Hematopoietic multipotent progenitor cell (in vitro differentiated cells): ENCODE results near the gene TMEM121B. TPM values are rescaled to one million over a fixed set of nuclear protein-coding genes. Genes with fewer than 3 reads are reported as not detected.
"Not testable (repeated sequence)": the region's sequence is repeated elsewhere in the genome, so short reads cannot be mapped to it uniquely, and the experiment has no call there.

Source experiments
- DNase-seq, 3 donors: peaks; one replicate each; pipeline ENCODE4 v3.0.0-alpha.2; 2011 to 2015; ENCODE audit warnings: low read depth in 2 of 3, low spot score in 2 of 3
- total RNA-seq: library from RNA; depleted of rRNA; stranded (reverse); fragments of >200 nt; gene quantifications from one replicate; pipeline ENCODE4 v1.2.3, GENCODE V29; 2012

TMEM121B gene
- total RNA-seq, result under 0.01 TPM

- DNase-seq, result no peak
Observed at GRCh38 chr22:17121233-17122195, at the start of gene TMEM121B. Gene TMEM121B (minus strand): TSS chr22:17121360. CDS start chr22:17121127, 233 bp downstream.

- DNase-seq, result no peak
Observed at GRCh38 chr22:17167486-17167885, 46.3 kb upstream of the TMEM121B start.

- no peak for DNase-seq
Observed at GRCh38 chr22:17164392-17165024, 43.3 kb upstream of the TMEM121B start.

- DNase-seq, result no peak
Observed at GRCh38 chr22:17162731-17163130, 41.6 kb upstream of the TMEM121B start.

- DNase-seq, result no peak
Observed at GRCh38 chr22:17161991-17162390, 40.8 kb upstream of the TMEM121B start.

- peak in 1 of 3 donors; percentile 9 for DNase-seq
Observed at GRCh38 chr22:17159504-17159951, 38.4 kb upstream of the TMEM121B start.

GRCh38 chr22:17158568-17159503, 37.7 kb upstream of the TMEM121B start, which contains the start of gene HDHD5:
Gene HDHD5 (minus strand): TSS chr22:17159277. CDS start chr22:17159251, 26 bp downstream.
- peak; percentile 79 to 83 (median 79) for DNase-seq

GRCh38 chr22:17158176-17158567, 37.0 kb upstream of the TMEM121B start:
- no peak for DNase-seq

- no peak for DNase-seq
Observed at GRCh38 chr22:17157714-17158113, 36.6 kb upstream of the TMEM121B start.

- no peak for DNase-seq
Observed at GRCh38 chr22:17155941-17156340, 34.8 kb upstream of the TMEM121B start.

GRCh38 chr22:17152971-17153370, 31.8 kb upstream of the TMEM121B start:
- no peak for DNase-seq

- DNase-seq, result no peak
Observed at GRCh38 chr22:17152340-17152739, 31.2 kb upstream of the TMEM121B start.

GRCh38 chr22:17149076-17149815, 28.1 kb upstream of the TMEM121B start:
- no peak for DNase-seq

- not testable (repeated sequence) for DNase-seq
Observed at GRCh38 chr22:17147458-17147857, 26.3 kb upstream of the TMEM121B start.

- no peak for DNase-seq
Observed at GRCh38 chr22:17145021-17145680, 24.0 kb upstream of the TMEM121B start.

- DNase-seq, result no peak
Observed at GRCh38 chr22:17143826-17144225, 22.7 kb upstream of the TMEM121B start.

- DNase-seq, result no peak
Observed at GRCh38 chr22:17143101-17143500, 21.9 kb upstream of the TMEM121B start.

- DNase-seq, result no peak
Observed at GRCh38 chr22:17140826-17141766, 19.9 kb upstream of the TMEM121B start.
